MM.1S (cell line): Measurements from ENCODE around the gene ZNF672.

Experiments
- DNase-seq: peaks from one replicate; pipeline ENCODE4 v3.0.0-alpha.2; 2015
- H2AFZ ChIP-seq: fragments of 300-600 bp; sonication (generic); 2 replicates; pipeline ENCODE4 v1.6.0; 2016; ENCODE audit warnings: antibody characterized with exemption, low read length
- H3F3A ChIP-seq: fragments of 300-600 bp; sonication (generic); 2 replicates; pipeline ENCODE4 v1.6.1; 2016; ENCODE audit warnings: mild to moderate bottlenecking, antibody characterized with exemption, low read length, moderate library complexity, mixed read lengths; ENCODE audit not compliant: insufficient read depth
- H3K27ac ChIP-seq: fragments of 300-600 bp; sonication (generic); 2 replicates; pipeline ENCODE4 v1.5.1; 2016; ENCODE audit warnings: mild to moderate bottlenecking, low read length
- H3K27me3 ChIP-seq: fragments of 300-600 bp; sonication (generic); replicated peaks from 2 replicates; pipeline ENCODE4 v1.6.0; 2016; ENCODE audit warnings: low read length; ENCODE audit not compliant: insufficient read depth
- H3K36me3 ChIP-seq: fragments of 300-600 bp; sonication (generic); replicated peaks from 2 replicates; pipeline ENCODE4 v1.6.1; 2016; ENCODE audit warnings: mild to moderate bottlenecking, low read length, mixed read lengths; ENCODE audit not compliant: insufficient read depth
- H3K4me1 ChIP-seq: fragments of 300-600 bp; sonication (generic); 2 replicates; pipeline ENCODE4 v1.6.1; 2016; ENCODE audit warnings: low read length, mixed read lengths
- H3K4me2 ChIP-seq: fragments of 300-600 bp; sonication (generic); 2 replicates; pipeline ENCODE4 v1.6.0; 2016; ENCODE audit warnings: low read depth, low read length
- H3K4me3 ChIP-seq: fragments of 300-600 bp; sonication (generic); 2 replicates; pipeline ENCODE4 v1.5.1; 2016; ENCODE audit warnings: low read length, mixed read lengths
- H3K79me2 ChIP-seq: fragments of 300-600 bp; sonication (generic); 2 replicates; pipeline ENCODE4 v1.6.1; 2016; ENCODE audit warnings: mixed run types, low read length, mixed read lengths
- H3K9ac ChIP-seq: fragments of 300-600 bp; sonication (generic); 2 replicates; pipeline ENCODE4 v1.6.1; 2016; ENCODE audit warnings: low read length, mixed read lengths
- H3K9me2 ChIP-seq: fragments of 300-600 bp; sonication (generic); replicated peaks from 2 replicates; pipeline ENCODE4 v1.6.1; 2016; ENCODE audit warnings: mild to moderate bottlenecking, low read length, mixed read lengths; ENCODE audit not compliant: insufficient read depth
- H3K9me3 ChIP-seq: fragments of 300-600 bp; sonication (generic); replicated peaks from 2 replicates; pipeline ENCODE4 v1.6.1; 2016; ENCODE audit warnings: mild to moderate bottlenecking, low read length, mixed read lengths; ENCODE audit not compliant: insufficient read depth
- H4K20me1 ChIP-seq: fragments of 300-600 bp; sonication (generic); 2 replicates; pipeline ENCODE4 v1.6.1; 2016; ENCODE audit warnings: mild to moderate bottlenecking, low read length, moderate library complexity, mixed read lengths; ENCODE audit not compliant: insufficient read depth
- EZH2 ChIP-seq: fragments of 300-600 bp; sonication (generic); optimal IDR thresholded peaks from 2 replicates; pipeline ENCODE3; 2017; ENCODE audit warnings: low read depth, mild to moderate bottlenecking, antibody characterized with exemption, low read length, mixed read lengths
- EZH2phosphoT487 ChIP-seq: fragments of 300-600 bp; sonication (generic); IDR thresholded peaks from 2 replicates; pipeline ENCODE4 v1.6.1; 2018; ENCODE audit warnings: antibody characterized with exemption, low read length
- TF ChIP-seq, protein P1 (sequence below): fragments of 300-600 bp; sonication (generic); IDR thresholded peaks from 2 replicates; pipeline ENCODE4 v1.5.1; 2016; ENCODE audit warnings: antibody characterized with exemption, low read length, mixed read lengths

ZNF672 gene

DNA sequence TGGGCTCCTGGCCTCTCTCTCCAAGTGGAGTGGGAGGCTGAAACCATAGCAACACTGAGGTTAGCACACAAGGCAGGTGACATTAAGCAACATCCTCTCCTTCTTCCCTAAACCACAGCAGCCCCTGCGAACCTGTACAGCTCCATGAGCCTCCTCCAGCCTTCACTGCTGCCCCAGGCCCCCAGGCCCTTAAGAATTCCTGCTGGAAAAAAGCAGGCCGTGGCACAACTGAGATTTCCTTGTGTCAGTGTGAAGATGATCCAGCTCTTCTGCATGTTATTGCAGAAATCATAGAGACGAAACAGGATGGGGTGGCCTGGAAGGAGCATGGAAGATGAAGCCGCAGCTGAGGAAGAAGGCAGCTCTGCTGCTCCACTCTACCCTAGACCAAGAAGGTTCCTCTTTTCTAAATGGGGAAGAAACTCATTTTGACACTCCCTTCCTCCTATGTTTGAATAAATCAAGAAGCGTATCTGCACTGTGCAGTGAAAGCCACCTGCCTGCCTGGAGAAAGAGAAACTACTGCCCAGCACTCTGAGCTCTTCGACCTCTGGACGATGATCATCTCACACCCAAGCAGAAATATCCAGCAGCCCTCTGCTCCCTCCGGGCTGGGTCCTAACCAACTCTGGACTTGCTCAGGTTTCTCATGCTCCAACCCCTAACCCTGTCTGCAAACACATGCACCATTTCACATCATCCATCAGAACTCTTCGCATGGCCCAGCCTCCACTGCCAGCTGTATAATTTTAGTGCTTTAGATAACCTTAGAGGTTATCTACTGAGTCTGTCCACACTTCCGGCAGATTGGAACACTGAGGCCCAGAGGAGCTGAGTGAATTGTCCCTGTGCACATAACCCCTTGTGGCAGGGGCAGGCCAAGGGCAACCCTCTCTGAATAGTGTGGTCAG lies 33.0 kb upstream of the ZNF672 start:
- H3K27ac ChIP-seq, result peak overlapping the region; percentile 66
- no peaks in the 10 kb centered on the region for H3K9me3 ChIP-seq
- peak overlapping the region; percentile 34 for H3K4me3 ChIP-seq
- H3K4me1 ChIP-seq, result peaks cover 34% of the 10 kb centered on the region
- no peaks in the 10 kb centered on the region for H3K9me2 ChIP-seq
- peak overlapping the region; percentile 72 for H3K4me2 ChIP-seq
- peak overlapping the region; percentile 9; the same call in 1 of the 2 replicates for H3K9ac ChIP-seq
- peaks cover 25% of the 10 kb centered on the region for H3F3A ChIP-seq
- no peaks in the 10 kb centered on the region for H3K79me2 ChIP-seq
- no peaks in the 10 kb centered on the region for H3K27me3 ChIP-seq
- peak; percentile 68 for DNase-seq
- peak overlapping the region; percentile 44 for H2AFZ ChIP-seq
- no peaks in the 10 kb centered on the region for H4K20me1 ChIP-seq
- TF ChIP-seq EZH2, result no peak
- TF ChIP-seq, protein P1, sequence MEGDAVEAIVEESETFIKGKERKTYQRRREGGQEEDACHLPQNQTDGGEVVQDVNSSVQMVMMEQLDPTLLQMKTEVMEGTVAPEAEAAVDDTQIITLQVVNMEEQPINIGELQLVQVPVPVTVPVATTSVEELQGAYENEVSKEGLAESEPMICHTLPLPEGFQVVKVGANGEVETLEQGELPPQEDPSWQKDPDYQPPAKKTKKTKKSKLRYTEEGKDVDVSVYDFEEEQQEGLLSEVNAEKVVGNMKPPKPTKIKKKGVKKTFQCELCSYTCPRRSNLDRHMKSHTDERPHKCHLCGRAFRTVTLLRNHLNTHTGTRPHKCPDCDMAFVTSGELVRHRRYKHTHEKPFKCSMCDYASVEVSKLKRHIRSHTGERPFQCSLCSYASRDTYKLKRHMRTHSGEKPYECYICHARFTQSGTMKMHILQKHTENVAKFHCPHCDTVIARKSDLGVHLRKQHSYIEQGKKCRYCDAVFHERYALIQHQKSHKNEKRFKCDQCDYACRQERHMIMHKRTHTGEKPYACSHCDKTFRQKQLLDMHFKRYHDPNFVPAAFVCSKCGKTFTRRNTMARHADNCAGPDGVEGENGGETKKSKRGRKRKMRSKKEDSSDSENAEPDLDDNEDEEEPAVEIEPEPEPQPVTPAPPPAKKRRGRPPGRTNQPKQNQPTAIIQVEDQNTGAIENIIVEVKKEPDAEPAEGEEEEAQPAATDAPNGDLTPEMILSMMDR, result no peak
- no peak for TF ChIP-seq EZH2phosphoT487
- H3K36me3 ChIP-seq, result no peaks in the 10 kb centered on the region

DNA sequence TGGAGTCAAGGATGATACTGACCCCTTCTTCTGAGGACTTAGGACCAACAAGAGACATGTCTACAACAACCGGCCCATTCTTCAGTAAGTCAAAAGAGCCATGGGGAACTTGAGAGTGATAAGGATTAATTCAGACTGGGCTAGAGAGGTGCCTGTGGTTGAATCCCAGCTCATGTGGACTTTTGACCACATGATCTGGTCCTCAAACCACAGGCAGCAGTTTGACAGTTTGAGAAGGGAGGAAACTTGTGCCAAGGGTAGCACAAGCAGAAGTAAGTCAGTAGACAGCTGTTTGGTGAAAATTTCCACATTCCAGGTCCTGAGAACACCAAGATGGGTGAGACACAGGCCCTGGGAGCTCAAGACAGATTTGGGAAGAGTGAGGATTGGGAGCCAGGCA lies 32.1 kb upstream of the ZNF672 start:
- Histone ChIP-seq H3K79me2 (no peaks in the 10 kb centered on the region), H3K9ac (no peak overlapping the region), H3K36me3 (no peaks in the 10 kb centered on the region), H2AFZ (peak overlapping the region; percentile 44), H4K20me1 (no peaks in the 10 kb centered on the region), H3K4me3 (no peak overlapping the region), H3F3A (peaks cover 25% of the 10 kb centered on the region), H3K4me2 (peak overlapping the region; percentile 72), H3K9me2 (no peaks in the 10 kb centered on the region), H3K27ac (peak overlapping the region; percentile 66), H3K9me3 (no peaks in the 10 kb centered on the region), H3K27me3 (no peaks in the 10 kb centered on the region), H3K4me1 (peaks cover 31% of the 10 kb centered on the region)
- DNase-seq, result peak; percentile 26
- no peak for TF ChIP-seq EZH2phosphoT487
- no peak for TF ChIP-seq EZH2

DNA sequence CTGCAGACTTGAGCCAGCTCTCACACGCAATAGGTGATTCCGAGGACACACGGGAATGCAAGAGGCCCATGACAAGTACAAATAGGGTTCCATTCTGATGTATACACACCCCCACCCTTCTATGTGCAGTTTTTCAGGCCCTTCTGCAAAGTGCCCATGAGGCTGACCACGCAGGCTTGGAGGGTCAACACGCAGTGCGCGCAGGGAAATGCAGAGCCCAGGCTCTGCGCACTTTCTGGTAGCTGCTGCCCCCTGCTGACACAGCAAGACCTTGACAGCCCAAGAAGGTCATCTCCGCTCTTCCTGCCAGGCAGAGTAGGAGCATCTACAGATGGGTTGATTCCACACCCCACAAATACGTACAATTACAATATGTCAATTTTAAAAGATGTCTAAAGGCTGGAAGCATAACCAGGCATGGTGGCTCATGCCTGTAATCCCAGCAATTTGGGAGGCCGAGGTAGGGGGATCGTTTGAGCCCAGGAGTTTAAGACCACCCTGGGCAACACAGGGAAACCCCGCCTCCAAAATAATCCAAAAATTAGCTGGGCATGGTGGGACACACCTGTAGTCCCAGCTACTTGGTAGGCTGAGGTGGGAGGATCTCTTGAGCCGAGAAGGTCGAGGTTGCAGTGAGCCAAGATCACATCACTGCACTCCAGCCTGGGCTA lies 30.8 kb upstream of the ZNF672 start:
- Histone ChIP-seq H3K36me3 (no peaks in the 10 kb centered on the region), H4K20me1 (no peaks in the 10 kb centered on the region), H3K9me3 (no peaks in the 10 kb centered on the region), H2AFZ (no peak overlapping the region), H3K4me3 (no peak overlapping the region), H3K79me2 (no peaks in the 10 kb centered on the region), H3K4me2 (no peak overlapping the region), H3K9ac (no peak overlapping the region), H3K4me1 (peaks cover 27% of the 10 kb centered on the region), H3K27ac (no peak overlapping the region), H3K9me2 (no peaks in the 10 kb centered on the region), H3F3A (peaks cover 25% of the 10 kb centered on the region), H3K27me3 (no peaks in the 10 kb centered on the region)
- TF ChIP-seq EZH2, result no peak
- no peak for TF ChIP-seq EZH2phosphoT487
- TF ChIP-seq, protein P1, result peak; percentile 75
- peak; percentile 47 for DNase-seq
